Measurements from ENCODE around the gene CADM2.
A peak's percentile ranks its signal among the peaks of the same experiment; 100 is the strongest.

CADM2 gene

GRCh38 chr3:85572426-85572825, 613.6 kb downstream of the CADM2 start:
- no peak for DNase-seq (ENCODE audit: low spot score)

DNA sequence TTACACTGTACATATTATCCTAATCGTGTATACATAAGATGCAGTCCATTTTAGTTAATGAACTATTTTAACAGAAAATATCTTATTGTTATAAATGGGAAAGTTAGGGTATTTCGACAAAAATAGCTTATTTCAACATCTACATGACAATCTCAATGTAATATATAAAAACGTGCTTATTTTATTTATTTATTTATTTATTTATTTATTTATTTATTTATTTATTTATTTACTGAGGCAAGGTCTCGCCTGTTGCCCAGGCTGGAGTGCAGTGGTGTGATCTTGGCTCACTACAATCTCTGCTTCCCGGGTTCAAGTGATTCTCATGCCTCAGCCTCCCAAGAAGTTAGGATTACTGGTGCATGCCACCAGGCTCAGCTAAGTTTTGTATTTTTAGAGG, 614.2 kb downstream of the CADM2 start:
- DNase-seq (ENCODE audit: low spot score) = no peak

DNA sequence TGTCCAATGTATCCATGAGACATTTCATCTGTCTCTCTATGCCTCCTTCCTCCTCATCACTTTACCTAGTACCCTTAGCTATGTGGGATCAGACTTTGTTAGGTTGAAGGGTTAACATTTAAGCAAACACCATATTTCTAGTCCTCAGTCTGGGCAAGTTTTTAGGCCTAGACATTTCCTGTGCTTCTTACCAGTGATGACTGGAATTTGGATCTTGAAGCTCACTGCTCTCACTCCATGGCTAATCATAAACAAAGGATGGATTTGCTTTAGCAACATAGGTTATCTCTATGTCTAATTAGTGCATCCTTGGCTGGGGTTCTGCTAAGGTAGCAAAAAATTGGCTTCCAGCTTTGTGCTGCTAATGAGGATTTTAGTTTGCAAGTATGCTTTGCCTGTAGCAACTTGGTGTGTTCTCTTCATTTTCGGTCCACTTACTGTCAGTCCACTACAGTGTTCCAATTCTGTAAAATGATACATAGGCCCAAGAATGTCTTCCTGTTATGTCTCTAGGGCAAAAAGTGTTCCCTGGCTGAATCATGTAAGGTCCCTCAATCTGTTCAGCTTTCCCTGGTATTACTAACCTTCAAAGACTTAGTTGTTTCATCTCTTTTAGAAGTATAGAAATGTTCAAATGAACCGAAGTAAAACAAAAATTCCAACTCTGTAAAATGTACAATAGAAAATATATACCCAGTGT, 615.4 kb downstream of the CADM2 start:
- no peak for DNase-seq (ENCODE audit: low spot score)

GRCh38 chr3:85576091-85576690, 617.4 kb downstream of the CADM2 start:
- peak; percentile 5 for DNase-seq (ENCODE audit: low spot score)

DNA sequence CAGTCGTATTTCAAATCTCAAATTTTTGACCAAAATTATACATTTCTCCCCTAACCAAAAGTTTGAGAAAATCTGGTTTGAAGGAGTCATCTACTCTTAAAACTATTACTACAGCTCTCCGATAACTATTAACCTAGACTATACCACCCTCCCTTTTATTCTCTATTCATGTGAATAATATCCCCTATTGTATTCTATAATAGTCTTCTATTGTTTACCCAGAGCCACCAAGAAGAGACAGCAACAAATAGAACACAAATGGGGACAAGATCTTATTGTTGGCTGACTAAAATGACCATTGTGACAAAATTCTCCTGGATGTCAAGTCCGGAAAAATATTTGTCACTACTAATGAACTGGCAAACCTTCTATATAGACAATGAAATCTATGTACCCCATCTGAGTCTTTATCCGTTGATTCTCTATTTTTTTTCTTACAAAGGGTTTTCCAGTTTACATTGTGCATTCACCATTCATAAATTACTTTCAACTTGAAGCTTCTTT, 618.0 kb downstream of the CADM2 start:
- no peak for DNase-seq (ENCODE audit: low spot score)

DNA sequence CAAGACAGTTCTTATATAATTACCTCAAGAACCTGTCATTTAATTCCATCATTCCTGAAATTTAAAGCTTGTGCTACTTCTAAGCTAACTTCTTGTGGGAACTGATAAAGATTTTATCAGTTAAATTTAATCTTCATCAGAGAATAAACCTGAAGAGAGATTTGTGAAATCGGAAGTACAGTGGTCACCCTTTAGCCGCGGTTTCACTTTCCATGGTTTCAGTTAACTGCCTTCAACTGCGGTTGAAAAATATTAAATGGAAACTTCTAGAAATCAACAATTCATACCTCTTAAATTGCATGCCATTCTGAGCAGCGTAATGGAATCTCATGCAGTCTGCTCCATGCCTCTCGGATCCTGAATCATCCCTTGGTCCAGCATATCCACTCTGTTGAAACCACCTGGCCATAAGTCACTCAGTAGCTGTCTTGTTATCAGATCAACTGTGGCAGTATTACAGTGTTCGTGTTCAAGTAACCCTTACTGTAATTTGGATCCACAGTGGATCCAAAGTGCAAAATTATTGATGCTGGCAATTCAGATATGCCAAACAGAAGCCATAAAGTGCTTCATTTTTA, 626.1 kb downstream of the CADM2 start:
- DNase-seq (ENCODE audit: low spot score) = no peak

DNA sequence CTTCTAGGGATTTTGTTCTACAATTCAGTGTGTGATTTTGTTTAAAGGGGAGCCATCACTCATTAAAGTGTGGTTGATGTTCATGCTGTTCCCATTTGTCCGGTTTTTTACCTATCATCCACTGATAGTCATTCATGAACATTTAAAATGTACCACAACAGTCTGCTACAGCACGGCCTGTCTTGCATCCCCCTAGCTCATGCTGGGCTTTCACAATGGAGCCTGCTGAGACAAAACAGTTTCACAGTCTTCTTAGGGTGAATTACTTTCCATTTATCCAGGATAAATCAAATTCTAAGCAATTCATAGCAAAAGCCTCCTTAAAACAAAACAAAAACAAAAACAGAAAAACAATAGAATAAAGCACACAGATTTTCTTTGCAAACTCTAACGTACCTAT, 627.2 kb downstream of the CADM2 start:
- DNase-seq (ENCODE audit: low spot score) = no peak

DNA sequence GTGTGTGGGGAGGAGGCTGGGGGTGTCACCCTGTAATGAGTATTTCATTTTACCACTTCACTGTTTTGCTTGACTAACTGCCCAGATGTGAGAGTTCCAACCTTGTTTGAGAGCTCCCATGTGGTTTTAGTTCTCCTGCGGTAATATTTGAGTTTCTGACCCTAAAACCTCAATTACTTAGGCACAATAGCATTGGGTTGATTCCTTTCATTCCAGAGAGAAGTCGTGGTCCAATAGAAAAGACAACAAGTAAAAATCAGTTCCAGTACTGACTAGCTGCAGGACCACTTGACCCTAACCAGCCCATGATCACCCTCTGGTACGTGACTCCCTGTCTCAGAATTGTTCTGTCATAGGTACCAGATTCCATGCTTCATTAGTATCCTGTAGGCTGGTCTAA, 630.4 kb downstream of the CADM2 start:
- no peak for DNase-seq (ENCODE audit: low spot score)

GRCh38 chr3:85591451-85591850, 632.7 kb downstream of the CADM2 start:
- DNase-seq (ENCODE audit: low spot score) = no peak

DNA sequence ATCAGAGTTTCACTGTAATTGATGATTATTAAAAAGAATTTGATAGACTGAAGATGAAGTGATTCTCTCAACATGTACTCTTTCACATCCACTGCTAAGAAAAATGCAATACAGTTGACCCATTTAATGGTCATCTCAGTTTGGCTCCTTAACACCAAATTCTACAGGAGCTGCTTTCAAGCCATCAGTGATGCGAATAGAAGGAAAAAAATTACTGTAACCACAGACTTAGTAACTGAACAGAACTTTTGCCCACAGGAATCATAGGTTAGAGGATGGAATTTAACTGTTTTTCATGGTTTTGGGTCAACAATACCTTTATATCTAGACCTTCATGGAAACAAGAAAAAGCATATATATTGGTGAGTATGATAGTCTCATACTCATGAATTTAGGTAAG, 633.5 kb downstream of the CADM2 start:
- DNase-seq (ENCODE audit: low spot score) = no peak

DNA sequence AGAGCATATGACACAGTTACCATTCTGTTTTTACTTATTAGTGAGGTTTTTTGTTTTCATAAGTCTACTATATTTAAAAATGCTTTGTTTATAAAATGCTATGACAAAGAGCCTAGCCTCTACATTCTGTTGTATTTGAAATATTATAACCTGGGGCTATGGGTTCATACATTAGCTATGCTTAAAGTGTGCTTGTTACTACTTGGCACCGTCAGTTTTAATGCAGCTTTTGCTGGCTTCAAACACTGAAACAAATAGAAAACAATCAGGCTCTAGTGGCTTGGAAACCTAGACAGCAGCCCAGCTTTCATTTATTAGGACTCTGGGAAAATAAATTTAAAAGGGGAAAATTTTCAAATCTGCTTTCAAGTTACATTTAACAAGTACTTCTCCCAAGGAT, 635.9 kb downstream of the CADM2 start:
- no peak for DNase-seq (ENCODE audit: low spot score)

DNA sequence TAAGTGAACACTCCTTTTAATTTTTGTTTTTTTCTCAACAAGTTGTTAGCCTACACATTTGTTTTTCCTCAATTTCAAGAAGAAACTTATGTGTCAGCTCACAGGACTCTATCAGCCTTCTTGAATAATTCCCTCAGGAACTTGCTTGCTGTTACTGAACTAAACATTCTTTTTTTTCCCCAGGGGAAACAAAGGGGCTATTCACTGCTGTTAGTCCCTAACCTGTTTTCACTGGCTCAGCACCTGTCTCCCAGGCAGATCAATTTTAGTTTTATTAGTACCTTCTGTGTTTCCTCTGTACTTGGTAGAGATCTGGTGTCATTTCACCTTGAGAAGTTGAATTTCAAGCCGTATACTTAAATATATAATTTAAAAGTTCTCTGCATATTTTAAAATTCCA, 644.6 kb downstream of the CADM2 start:
- no peak for DNase-seq (ENCODE audit: low spot score)

GRCh38 chr3:85604641-85605040, 645.9 kb downstream of the CADM2 start:
- no peak for DNase-seq (ENCODE audit: low spot score)

- DNase-seq (ENCODE audit: low spot score) = no peak
These were observed 646.3 kb downstream of the CADM2 start for GRCh38 chr3:85605066-85605465.

GRCh38 chr3:85626662-85627061, 667.9 kb downstream of the CADM2 start:
- DNase-seq (ENCODE audit: low spot score) = no peak

- no peak for DNase-seq (ENCODE audit: low spot score)
These were observed 669.1 kb downstream of the CADM2 start for GRCh38 chr3:85627932-85628331.

DNA sequence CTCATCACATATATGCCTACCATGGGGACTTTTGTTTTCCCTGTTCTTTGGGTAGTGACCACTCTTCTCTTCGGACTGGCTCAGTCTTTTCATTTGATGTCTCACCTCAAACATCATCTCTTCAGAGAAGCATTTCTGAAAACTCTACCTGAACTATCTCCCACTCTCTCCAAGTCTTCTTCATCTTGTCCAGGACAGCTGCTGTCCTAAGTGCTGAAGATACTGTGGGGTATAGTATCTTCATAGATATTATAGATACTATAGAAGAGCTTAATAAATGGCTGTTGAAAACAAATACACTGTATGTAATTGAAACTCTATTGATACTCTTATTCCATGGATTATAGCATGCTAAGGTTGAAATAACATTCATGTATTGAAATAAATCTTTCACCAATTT, 672.3 kb downstream of the CADM2 start:
- DNase-seq (ENCODE audit: low spot score) = no peak

DNA sequence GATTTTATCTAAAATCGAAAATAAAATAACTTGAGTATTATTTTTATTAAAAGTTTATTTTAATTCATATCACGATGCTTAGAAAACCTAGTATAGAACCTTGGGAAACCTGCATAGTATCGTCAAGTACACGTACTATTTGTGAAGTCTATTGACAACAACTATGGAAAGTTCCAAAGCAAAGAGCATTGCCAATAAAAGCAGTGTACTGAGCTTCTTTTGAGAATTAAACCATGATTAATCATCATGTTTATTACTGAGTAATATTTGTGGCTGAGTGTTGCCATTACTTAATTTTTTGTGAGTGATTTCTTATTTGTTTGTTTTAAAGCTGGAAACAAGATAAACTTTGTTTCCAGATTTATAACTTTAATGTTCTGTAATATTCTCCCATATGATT, 674.1 kb downstream of the CADM2 start:
- DNase-seq (ENCODE audit: low spot score) = no peak

DNA sequence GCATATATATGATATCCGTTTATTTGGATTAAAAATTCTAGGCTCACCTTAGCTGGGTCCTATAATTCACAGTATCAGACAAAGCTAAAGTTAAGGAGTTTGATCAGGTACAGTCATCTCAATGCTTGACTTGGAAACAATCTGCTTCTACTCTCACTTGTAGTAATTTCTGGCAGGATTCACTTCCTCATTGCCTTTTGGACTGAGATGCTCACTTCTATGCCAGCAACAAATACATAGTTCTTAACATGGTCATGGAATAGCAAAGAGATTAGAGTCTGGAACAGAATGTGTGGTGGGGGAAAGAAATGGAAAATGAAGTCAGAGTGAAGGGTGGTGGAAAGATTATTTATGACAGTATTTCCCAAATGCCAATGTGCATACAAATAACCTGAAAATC, 693.6 kb downstream of the CADM2 start:
- DNase-seq (ENCODE audit: low spot score) = no peak

- DNase-seq (ENCODE audit: low spot score) = no peak
These were observed 701.7 kb downstream of the CADM2 start for GRCh38 chr3:85660451-85660850.

- DNase-seq (ENCODE audit: low spot score) = no peak
These were observed 703.7 kb downstream of the CADM2 start for GRCh38 chr3:85662462-85662861.

DNA sequence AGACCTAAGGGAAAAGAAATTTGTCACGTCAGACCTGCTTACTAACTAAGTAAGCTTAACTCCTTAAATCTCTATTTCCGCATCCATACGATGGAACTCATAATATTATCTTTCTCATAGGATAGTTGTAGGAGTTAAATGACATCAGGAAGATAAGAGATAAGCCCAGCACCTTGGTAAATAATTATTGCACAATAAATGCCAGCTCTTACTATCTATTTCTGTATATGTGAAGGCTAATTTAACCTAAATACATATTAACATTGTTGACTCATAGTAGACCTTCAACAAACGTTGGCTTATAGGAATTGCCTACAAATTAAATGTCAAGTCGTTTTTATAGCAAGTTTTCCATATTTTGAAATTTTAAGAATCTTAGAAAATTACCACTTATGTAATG, 709.0 kb downstream of the CADM2 start:
- DNase-seq (ENCODE audit: low spot score) = no peak

- DNase-seq (ENCODE audit: low spot score) = no peak
These were observed 711.9 kb downstream of the CADM2 start for GRCh38 chr3:85670634-85671205.

Measured in HuH-7 (cell line).